ENCODE results near the gene UNC93B1.

GRCh38 chr11:68014157-68014946 lies 10.5 kb upstream of the UNC93B1 start:
- TF ChIP-seq EZH2 (IDR thresholded peaks at IDR 0.05; ENCODE audit: borderline replicate concordance, low read depth, low read length, poor library complexity, severe bottlenecking) = no peak
- no peak for TF ChIP-seq CTCF (conservative IDR thresholded peaks at IDR 0.05; ENCODE audit: low read depth, low read length)
